ENCODE data around the gene PDLIM1.
"Not testable (repeated sequence)": the region's sequence is repeated elsewhere in the genome, so short reads cannot be mapped to it uniquely, and the experiment has no call there.

PDLIM1 gene

GRCh38 chr10:95237376-95238170, 53.2 kb downstream of the PDLIM1 start:
- DNase-seq, result no peak

DNA sequence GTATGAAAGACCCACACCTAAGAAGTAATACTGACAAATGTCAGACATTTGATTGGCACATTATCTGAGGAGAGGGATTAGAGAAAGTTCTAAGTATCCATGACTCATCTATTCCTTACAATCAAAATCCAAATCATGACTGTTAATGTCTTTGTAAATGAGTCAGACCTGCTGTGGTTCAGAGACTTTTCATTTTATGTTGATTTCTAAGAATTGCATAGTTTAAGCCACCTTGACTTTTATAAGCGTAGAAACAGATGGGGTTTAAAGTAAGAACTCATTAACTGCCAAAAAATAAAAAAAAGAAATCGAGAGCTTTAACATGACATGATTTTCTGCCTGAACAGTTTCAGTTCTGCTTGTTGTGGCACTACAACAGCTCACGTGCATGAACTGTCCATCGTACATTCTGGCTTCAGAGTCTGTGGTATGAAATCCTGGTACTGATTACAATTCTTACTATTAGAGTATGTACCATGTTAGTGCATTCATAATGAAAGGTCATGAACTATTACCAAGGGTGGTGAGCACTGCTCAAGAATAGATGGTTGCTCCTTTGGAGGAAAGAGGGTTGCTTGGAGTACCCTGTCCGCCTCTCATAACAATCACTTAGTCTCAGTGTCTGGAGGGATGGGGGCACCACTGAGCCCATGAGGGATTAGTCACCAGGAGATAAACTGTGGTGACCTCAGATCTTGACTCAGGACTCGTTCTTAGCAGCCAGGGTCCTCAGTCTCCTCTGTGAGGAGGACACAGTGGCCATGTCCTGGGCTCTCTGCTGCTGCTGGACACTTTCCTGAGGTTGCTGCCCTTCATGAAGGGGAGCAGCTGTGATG, 54.5 kb downstream of the PDLIM1 start:
- DNase-seq, result no peak

GRCh38 chr10:95235676-95236067, 55.1 kb downstream of the PDLIM1 start:
- no peak for DNase-seq

DNA sequence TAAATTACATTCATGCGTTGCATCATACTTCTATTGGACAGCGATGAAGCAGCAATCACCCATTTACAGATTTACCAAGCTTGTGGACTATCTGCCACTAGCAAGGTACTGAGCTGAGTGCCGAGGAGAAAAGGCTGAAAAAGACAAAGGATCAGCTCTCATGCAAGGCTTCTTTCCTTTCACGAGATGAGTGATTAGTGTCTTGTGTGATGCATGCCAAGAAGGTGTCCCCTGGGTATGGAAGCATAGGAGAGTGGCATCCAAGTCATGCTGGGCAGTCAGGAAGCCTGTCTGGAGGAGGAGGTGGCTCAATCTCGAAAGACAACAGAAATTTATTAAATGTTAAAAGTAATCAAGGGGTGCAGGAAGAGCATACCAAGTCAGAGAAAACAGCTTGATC, 55.9 kb downstream of the PDLIM1 start:
- no peak for DNase-seq

- DNase-seq, result no peak
Measured at GRCh38 chr10:95233377-95234034, 57.3 kb downstream of the PDLIM1 start.

- peak in 5 of 6 experiments; percentile 2 to 62 (median 28) for DNase-seq
Measured at GRCh38 chr10:95230677-95231586, 59.9 kb downstream of the PDLIM1 start.

DNA sequence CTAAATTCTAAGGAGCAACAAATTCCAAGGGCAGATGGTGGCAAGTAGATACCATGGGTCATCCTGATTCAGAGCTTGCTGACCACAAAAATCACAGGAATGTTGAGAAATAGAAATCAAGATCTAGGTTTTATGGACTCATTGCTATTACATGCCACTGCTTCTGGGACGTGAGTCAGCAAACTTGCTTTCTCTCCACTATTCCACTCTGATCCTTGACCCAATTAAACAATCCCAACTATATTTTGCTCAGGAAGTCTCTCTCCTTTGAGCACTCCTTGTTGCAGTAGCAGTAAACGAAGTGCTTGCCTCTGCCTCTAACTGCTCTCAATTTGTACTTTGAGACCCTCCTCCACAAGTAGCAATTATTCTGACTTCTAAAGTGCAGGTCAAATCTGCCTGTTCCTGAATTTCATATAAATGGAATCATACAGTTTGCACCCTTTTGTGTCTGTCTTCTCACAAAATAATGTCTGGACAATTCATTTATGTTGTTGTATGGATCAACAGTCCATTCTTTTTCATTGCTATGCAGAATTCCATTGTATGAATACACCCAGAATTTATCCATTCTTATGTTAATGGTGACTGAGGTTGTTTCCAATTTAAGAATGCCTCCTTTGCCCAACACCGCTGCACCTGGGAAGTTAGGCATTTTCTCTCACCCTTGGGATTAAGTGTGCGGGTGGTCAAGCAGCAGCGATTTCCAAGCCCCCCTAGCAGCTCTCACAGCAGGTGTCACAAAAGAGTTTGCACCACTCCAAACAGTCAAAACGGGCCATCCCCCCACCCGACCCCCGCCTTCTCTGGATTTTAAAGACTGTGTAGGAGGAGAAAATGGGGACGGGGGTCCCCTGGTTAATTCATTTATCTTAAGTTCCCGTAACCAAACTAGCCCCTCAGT, 60.8 kb downstream of the PDLIM1 start:
- no peak for DNase-seq

DNA sequence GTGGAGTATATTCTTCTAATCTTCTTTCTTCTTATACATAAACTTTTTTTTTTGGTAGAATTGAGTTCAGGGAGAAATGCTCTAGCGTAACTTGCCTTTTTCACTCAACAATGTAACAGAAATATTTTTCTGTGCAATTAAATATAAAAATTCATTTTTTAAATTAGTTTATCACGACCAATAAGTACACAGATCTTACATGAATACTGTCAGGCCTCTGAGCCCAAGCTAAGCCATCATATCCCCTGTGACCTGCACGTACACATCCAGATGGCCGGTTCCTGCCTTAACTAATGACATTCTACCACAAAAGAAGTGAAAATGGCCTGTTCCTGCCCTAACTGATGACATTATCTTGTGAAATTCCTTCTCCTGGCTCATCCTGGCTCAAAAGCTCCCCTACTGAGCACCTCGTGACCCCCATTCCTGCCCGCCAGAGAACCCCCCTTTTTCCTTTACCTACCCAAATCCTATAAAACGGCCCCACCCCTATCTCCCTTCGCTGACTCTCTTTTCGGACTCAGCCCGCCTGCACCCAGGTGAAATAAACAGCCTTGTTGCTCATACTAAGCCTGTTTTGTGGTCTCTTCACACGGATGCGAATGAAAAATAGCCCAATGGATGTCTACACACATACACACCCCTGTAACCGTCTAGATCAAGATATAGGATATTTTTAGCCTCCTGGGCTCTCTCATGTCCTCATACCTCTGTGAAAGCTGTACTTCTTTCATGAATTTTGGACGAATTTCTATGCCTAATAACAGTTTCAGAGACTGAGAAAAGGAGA, 61.7 kb downstream of the PDLIM1 start:
- DNase-seq, result not testable (repeated sequence)

GRCh38 chr10:95225136-95225535, 65.7 kb downstream of the PDLIM1 start:
- no peak for DNase-seq

GRCh38 chr10:95221124-95221523, 69.7 kb downstream of the PDLIM1 start:
- DNase-seq, result no peak

GRCh38 chr10:95220539-95220938, 70.3 kb downstream of the PDLIM1 start:
- no peak for DNase-seq

- DNase-seq, result no peak
Measured at GRCh38 chr10:95217476-95217875, 73.3 kb downstream of the PDLIM1 start.

- DNase-seq, result no peak
Measured at GRCh38 chr10:95214793-95215192, 76.0 kb downstream of the PDLIM1 start.

DNA sequence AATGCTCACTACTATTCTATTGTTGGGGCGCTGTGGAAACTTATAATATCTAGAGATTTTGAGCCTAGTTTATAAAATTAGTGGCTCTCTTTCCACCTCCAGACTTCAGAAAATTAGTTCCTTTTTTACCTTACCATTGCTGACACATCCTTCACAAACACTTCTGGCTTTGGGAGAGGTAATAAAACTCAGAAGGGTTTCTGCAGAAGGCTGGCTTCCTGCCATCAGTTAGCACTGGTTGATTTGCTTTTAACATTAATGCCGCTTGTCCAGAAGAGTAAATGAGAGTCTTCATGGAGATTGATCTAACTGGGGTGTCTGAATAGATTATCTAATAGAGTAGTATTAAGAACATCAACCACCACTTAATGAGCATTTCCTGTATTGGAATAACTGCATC, 76.4 kb downstream of the PDLIM1 start:
- DNase-seq, result no peak

- no peak for DNase-seq
Measured at GRCh38 chr10:95211606-95212279, 79.1 kb downstream of the PDLIM1 start.

GRCh38 chr10:95209509-95210127, 81.2 kb downstream of the PDLIM1 start:
- no peak for DNase-seq

- no peak for DNase-seq
Measured at GRCh38 chr10:95208702-95209391, 82.0 kb downstream of the PDLIM1 start.

DNA sequence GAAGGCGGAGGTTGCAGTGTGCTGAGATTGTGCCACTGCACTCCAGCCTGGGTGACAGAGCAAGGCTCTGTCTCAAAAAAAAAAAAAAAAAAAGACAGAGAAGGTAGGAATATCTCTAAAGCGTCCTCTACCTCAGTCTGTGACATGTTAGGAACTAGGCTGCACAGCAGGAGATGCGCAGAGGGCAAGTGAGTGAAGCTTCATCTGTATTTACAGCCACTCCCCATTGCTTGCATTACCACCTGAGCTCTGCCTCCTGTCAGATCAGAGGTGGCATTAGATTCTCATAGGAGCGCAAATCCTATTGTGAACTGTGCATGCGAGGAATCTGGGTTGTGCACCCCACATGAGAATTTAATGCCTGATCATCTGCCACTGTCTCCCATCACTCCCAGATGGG, 87.9 kb downstream of the PDLIM1 start:
- not testable (repeated sequence) for DNase-seq

DNA sequence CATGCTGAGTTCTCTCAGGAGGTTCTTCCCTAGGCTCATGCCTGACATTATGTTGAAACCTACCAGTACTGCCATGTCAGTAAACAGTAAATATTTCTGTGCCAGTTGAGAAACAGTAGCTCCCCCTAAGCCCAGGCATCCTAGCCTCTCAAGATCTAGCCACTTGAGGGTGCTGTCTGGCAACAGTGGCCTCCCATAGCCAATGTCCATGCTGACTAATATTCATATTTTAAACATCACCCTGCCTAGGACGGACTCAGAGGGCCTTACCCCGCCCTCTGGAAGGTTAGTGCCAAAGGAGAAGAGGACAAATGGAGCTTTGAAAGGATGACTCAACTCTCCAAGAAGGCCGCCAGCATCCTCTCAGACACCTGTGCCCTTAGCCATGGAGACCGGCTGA, 89.1 kb downstream of the PDLIM1 start:
- no peak for DNase-seq

All from stimulated activated naive CD4-positive, alpha-beta T cell (primary cell).